Daoy (cell line): Measurements from ENCODE around the gene LKAAEAR1. TPM values are rescaled to one million over a fixed set of nuclear protein-coding genes. Genes with fewer than 3 reads are reported as not detected.
A peak's percentile ranks its signal among the peaks of the same experiment; 100 is the strongest.

Source experiments
- DNase-seq: peaks from one replicate; pipeline ENCODE4 v3.0.0-alpha.2; 2015; ENCODE audit warnings: low read depth
- total RNA-seq: library from RNA; depleted of rRNA; stranded (reverse); fragments of >200 nt; shearing (Covaris generic); gene quantifications from 2 replicates; pipeline ENCODE4 v1.2.3, GENCODE V29; 2014

LKAAEAR1 gene
- total RNA-seq, 1 experiment from 2014 or later: not detected

- DNase-seq: no peak
Measured at GRCh38 chr20:64111841-64112641, 27.8 kb upstream of the LKAAEAR1 start.

DNA sequence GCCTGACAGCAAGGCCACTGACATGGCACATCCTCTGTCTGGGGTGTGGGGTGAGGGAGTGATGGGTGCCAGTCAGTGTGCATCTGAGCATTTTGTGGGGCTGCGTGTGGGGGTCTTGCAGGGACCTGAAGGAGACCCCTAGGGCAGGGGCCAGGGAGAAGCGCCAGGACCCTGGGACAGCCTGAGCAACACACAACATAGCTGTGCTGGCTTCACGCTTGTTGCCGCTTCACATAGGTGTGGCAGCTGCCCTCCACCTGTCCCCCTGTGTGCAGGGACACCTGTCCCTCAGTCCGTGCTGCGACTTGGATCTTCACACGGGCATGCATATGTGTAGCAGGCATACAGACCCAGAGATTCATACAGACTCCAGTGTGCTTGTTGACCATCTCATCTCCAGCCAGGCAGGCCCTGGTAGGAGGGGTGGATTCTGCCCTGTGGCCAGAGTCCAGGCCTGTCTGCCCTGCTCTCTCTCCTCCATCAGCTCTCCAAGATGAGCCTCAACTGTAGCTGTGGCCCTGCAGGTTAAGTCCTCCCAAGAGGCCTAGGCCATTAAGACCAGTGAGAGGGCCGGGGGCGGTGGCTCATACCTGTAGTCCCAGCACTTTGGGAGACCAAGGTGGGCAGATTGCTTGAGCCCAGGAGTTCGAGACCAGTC is 26.3 kb upstream of the LKAAEAR1 start:
- DNase-seq: no peak

DNA sequence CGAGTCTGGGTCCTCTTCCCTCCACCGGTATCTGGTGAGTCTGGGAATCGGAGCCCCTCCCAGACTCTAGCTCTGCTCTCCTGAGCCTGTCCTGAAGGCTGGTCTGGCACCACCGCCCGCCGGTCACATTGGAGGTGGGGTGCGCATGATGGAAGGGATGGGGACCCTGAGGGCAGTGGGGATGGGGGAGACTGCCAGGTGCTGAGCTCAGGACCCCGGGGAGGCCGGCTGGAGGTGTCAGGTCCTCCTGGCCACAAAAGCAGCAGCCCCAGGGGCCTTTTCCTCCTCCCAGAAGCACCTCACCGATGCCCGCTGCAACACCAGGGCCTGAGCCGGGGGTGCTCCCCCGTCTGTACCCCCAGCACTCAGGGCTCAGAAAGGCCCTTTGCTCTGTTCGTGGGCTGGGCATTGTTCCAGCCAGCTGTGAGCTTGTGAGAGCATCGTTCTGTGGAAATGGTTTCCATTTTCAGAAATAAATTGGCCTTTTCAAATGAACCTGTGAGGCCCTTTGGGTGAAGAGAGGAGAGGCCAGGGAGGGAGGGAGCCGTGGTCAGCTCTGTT is 25.7 kb upstream of the LKAAEAR1 start:
- DNase-seq: no peak

- DNase-seq: no peak
Measured at GRCh38 chr20:64108731-64109681, 24.8 kb upstream of the LKAAEAR1 start.

DNA sequence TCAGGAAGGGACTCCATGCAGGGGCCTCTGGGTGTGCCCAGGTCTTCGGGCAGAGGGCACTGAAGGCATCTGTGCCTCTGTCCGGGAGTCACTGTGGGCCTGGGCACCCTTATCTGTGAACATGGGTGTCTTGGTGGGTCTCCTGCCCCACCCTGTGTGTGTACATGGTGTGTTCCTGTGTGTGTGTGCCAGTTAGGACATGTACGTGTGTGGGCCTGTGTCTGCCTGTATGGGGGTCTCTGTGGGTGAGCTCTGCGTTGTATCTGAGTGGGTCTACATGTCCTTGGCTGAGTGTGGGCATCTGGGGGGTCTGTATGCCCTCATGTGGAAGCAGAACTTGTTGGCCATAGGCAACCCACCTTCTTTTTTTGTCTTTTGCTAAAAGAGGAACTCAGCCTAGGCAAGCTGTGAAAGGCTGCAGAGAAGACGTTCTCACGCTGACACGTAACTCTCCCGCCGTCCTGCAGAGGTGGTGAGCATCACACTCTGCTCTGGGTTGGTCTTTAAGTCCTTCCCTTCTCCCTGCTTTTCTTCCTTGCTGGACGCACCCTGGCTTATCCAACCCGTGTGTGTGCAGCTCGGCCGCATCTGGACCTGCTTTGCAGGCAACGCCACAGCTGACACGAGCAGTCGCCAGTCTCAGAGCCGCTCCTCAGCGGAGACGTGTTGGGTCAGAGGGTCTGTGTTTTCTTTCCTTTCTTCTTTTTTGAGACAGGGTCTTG is 23.7 kb upstream of the LKAAEAR1 start:
- DNase-seq: no peak

- no peak for DNase-seq
Measured at GRCh38 chr20:64106981-64107735, 23.0 kb upstream of the LKAAEAR1 start, which contains the start of gene NPBWR2. Gene NPBWR2, minus strand, starts transcription at chr20:64107565. Its CDS starts 734 bp downstream, at chr20:64106831.

DNA sequence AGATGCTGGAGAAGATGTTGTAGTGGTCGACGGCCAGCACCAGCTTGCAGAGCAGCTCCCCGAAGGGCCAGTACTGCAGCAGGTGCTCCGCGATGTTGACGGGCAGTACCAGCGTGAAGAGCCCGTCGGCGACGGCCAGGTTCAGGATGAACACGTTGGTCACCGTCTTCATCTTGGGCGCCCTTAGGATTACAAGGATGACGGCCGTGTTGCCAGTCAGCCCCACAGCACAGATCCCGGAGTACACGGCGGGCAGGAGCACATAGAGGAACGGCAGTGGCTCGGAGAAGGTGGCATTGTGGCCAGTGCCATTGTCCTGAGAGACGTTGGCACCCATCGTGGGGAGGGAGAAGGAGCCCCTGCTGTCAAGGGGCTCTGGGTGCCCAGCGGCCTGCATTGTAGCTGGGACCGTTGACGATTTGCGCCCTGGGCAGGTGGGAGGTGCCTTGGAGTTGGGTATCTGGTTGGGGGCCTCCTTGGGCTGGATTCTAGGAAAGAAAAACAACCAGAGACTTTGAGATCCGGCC is 22.3 kb upstream of the LKAAEAR1 start:
- no peak for DNase-seq

- DNase-seq: peak; percentile 3
Measured at GRCh38 chr20:64105846-64106434, 21.7 kb upstream of the LKAAEAR1 start.

- DNase-seq: peak; percentile 1
Measured at GRCh38 chr20:64104667-64105451, 20.7 kb upstream of the LKAAEAR1 start.

DNA sequence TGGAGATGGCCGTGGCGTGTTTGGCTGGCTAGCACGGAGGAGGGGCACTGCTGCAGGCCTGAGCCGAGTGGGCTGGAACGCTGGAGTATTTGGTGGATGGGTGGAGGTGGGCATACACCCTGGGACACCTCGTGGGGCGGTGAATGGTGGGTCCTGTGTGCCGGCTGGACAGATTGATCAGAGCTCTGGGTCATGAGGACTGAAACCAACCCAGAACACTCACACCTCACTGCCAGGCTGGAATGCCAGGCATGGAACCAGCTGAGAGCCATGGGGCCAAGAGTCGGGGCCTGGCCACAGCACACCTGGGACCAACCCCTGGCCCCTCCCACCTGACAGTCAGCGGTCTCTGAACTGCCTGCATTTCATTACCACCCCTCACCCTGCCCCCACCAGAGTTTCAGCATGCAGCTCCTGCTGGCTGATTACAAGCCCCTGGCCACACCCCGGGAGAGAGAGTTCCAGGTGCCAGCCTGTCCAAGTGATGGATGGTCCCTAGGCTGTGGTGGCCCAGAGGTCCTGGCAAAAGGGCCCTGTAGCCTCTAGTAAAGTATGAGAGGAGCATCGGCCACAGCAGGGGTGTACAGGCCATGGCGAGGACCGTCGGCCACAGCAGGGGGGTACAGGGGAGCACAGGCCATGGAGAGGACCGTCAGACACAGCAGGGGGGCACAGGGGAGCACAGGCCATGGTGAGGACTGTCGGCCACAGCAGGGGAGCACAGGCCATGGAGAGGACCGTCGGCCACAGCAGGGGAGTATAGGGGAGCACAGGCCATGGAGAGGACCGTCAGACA is 19.9 kb upstream of the LKAAEAR1 start:
- peak; percentile 1 for DNase-seq

DNA sequence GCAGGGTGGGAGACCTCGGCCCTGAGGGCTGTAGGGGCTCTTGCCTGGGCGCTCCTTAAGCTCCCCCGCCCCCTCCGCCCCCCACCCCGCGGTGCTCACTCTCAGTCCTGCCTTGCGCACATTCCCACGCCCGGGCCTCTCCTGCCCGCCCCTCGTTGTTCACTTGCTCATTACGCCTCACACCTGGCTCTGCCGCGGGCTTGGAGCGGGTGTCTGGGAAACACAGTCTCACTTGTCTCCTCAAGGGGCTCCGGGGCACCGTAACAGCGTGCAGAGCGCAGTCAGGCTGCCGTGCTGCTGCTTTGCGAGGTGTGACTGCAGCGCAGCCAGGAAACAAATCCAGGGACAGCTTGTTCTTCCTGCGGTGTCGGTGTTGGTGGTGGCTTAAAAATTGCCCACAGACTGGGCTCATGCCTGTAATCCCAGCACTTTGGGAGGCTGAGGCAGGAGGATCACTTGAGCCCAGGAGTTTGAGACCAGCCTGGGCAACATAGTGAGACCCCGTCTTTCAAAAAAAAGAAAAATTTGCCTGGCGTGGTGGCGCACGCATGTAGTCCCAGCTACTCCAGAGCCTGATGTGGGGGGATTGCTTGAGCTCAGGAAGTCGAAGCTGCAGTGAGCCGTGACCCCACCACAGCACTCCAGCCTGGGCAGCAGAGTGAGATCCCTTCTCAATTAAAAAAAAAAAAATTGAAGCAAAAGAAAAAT is 18.6 kb upstream of the LKAAEAR1 start:
- DNase-seq: no peak

DNA sequence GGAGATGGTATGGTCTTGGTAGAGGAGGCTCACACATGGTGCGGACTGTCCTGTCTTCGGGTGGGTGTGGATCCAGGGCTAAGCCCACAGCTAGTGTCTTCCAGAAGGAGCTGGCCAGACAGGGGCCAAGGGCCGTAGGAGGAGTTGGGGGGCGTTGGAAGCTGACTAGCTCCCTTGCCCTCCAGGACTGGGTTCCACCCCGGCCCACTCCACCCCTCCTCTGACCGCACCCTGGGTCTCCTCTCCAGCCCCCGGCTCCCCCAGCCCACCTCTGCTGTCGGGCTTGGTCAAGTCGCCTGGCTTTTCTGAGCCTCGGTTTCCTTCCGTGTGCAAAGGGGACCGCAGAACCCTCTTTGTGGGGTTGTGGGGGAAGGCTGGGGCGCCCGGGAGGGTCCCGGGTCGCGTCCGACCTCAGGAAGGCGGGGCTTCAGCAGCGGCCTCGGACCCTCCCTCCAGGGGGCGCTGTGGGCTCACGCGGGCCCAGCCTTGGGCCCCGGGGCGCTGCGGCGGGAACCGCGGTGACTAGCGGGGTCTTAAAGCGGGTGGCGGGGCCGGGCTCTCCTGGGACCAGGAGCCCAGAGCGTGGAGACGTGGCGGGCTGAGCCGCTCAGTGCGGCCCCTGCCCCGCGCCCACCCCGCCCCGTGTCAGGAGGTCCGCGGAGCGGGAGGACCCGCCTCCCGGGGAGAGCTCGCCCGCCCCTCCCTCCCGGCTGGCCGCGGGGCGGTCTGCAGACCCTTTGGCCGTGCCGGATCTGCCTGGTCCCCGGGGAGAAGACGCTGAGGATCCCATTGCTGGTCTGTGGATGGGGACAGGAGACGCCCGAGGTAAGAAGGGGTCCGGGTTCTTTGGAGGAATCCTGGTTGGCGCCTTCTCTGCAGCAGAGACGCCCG is 17.8 kb upstream of the LKAAEAR1 start:
- peak; percentile 53 for DNase-seq

DNA sequence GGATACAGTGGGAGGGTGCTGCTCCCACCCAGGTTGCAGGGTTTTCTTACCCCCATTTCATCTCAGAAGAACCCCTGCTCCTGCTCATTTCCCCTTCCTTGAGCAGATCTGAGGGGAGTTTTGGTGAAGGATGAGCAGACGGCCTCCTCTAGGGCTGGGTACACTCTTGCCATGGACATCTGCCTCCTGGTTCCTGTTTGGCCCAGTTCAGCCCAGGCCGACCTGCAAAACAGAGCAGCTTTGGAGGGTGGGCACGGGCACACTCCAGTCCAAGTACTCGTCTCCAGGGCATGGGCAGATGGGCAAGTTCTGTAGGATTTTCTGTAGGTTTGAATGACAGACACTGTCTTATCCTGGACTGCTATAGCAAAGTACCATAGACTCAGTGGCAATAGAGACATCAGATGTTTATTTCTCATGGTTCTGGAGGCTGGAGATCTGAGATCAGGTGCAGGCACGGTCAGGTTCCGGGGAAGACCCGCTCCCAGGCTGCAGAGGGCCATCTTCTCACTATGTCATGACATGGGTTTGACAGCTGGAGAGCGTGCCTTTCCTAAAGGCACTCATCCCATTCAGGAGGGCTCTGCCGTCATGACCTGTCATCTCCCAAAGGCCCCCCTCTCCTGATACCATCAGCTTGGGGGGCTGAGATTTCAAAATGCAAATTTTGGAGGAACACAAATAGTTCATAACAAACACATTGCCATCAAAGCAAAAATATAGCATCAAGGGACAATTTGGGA is 16.9 kb upstream of the LKAAEAR1 start:
- DNase-seq: no peak

- no peak for DNase-seq
Measured at GRCh38 chr20:64100566-64100888, 16.3 kb upstream of the LKAAEAR1 start.

DNA sequence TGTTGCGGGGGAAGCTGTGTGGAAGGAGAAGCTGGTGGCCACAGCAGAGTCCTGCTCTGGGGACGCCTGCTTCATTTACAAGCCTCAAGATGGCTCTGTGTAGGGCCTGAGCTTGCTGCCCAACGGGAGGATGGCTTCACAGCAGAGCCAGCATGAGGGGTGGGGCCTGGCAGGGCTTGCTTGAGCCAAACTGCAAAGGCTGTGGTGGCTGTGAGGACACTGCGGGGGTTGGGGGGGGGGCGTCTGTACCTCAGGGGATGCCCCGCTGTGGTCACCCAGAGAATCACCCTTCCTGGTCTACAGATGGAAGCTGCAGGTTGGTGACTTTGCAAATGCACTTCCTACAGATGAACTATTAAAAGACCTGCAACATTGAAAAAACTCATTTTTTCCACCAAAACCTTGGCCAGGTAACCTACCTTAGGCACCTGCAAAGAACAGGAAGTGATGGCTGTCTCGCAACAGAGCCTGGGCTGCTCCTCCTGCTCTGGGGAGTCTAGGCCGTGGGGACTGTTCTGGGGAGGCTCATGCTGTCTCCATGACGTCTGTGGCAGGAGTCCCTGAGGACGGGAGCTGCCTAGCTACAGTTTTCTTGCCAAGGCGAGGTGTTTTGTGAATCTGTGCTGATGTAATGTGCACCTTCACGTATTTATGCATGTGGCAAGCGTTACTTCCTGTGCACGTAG is 15.8 kb upstream of the LKAAEAR1 start:
- no peak for DNase-seq
